HFFc6 (cell line): ENCODE measurements around the gene CKM. TPM values are rescaled to one million over a fixed set of nuclear protein-coding genes. Genes with fewer than 3 reads are reported as not detected.

Experiments used
- DNase-seq: peaks from one replicate; pipeline ENCODE4 v3.0.0-alpha.2; 2018
- H3K27ac Mint-ChIP-seq: 2 replicates; pipeline ENCODE4 v1.8.0; 2020; ENCODE audit warnings: mild to moderate bottlenecking, mixed read lengths
- H3K27me3 Mint-ChIP-seq: 2 replicates; pipeline ENCODE4 v1.8.0; 2021; ENCODE audit warnings: mild to moderate bottlenecking, moderate library complexity, mixed read lengths; ENCODE audit not compliant: insufficient read depth
- H3K36me3 Mint-ChIP-seq: 2 replicates; pipeline ENCODE4 v1.8.0; 2021; ENCODE audit warnings: low read depth, mixed read lengths
- H3K4me1 Mint-ChIP-seq: 2 replicates; pipeline ENCODE4 v1.8.0; 2020; ENCODE audit warnings: low read depth, mixed read lengths
- H3K4me3 Mint-ChIP-seq: 2 replicates; pipeline ENCODE4 v1.8.0; 2020; ENCODE audit warnings: mild to moderate bottlenecking, moderate library complexity, mixed read lengths
- H3K9me3 Mint-ChIP-seq: 2 replicates; pipeline ENCODE4 v1.8.0; 2020; ENCODE audit warnings: mild to moderate bottlenecking, mixed read lengths
- CTCF ChIP-seq: fragments of 200-600 bp; sonication (generic); IDR thresholded peaks from 2 replicates; pipeline ENCODE4 v1.5.0; 2021; ENCODE audit warnings: antibody characterized with exemption, mild to moderate bottlenecking
- total RNA-seq, 6 experiments: library from RNA; stranded (reverse); fragmentation: NEBNext Ultra II Directional; extraction: Animal tissue kit (Norgen Biotek cat#: 25700); gene quantifications; 2 replicates in 1 of 6; 3 replicates in 5 of 6; pipeline ENCODE4 v1.2.3, GENCODE V29; 2021

CKM gene
- total RNA-seq, 6 experiments from 2014 or later = not detected

- Mint-ChIP-seq H3K4me1 (no peaks in the 10 kb centered on the region), H3K36me3 (peaks cover 9% of the 10 kb centered on the region), H3K4me3 (no peak overlapping the region), H3K27me3 (peaks cover 2% of the 10 kb centered on the region), H3K27ac (no peak overlapping the region), H3K9me3 (no peaks in the 10 kb centered on the region)
- no peak for TF ChIP-seq CTCF
- DNase-seq = no peak
Measured at GRCh38 chr19:45344621-45345505, 22.2 kb upstream of the CKM start.

GRCh38 chr19:45342911-45343310 lies 20.2 kb upstream of the CKM start:
- Mint-ChIP-seq H3K27me3 (peaks cover 2% of the 10 kb centered on the region), H3K27ac (no peak overlapping the region), H3K36me3 (no peaks in the 10 kb centered on the region), H3K9me3 (no peaks in the 10 kb centered on the region), H3K4me3 (no peak overlapping the region), H3K4me1 (peaks cover 5% of the 10 kb centered on the region; the same call in 1 of the 2 replicates)
- DNase-seq = no peak
- TF ChIP-seq CTCF = no peak

- Mint-ChIP-seq H3K27ac (no peak overlapping the region), H3K36me3 (no peaks in the 10 kb centered on the region), H3K4me3 (no peak overlapping the region), H3K27me3 (peaks cover 2% of the 10 kb centered on the region), H3K9me3 (no peaks in the 10 kb centered on the region), H3K4me1 (peaks cover 5% of the 10 kb centered on the region; the same call in 1 of the 2 replicates)
- DNase-seq = peak; percentile 6
- no peak for TF ChIP-seq CTCF
Measured at GRCh38 chr19:45340899-45341453, 18.3 kb upstream of the CKM start.

GRCh38 chr19:45340232-45340898 lies 17.7 kb upstream of the CKM start, which contains the start of gene KLC3:
TSS of gene KLC3 (plus strand) at chr19:45340750. CDS start at chr19:45345542, 4,792 bp downstream.
- TF ChIP-seq CTCF = no peak
- no peak within 1 kb of the TSS for H3K4me3 Mint-ChIP-seq
- DNase-seq = no peak
- no peak within 1 kb of the TSS for H3K27ac Mint-ChIP-seq
- no peaks in the 10 kb centered on the region for H3K9me3 Mint-ChIP-seq
- H3K4me1 Mint-ChIP-seq = peaks cover 5% of the 10 kb centered on the region; the same call in 1 of the 2 replicates
- peaks cover 2% of the 10 kb centered on the region for H3K27me3 Mint-ChIP-seq
- H3K36me3 Mint-ChIP-seq = no peaks in the 10 kb centered on the region

- no peak for TF ChIP-seq CTCF
- no peak for DNase-seq
- no peak overlapping the region for H3K4me3 Mint-ChIP-seq
- H3K27me3 Mint-ChIP-seq = peaks cover 2% of the 10 kb centered on the region; the same call in 1 of the 2 replicates
- H3K4me1 Mint-ChIP-seq = peaks cover 5% of the 10 kb centered on the region; the same call in 1 of the 2 replicates
- H3K9me3 Mint-ChIP-seq = no peaks in the 10 kb centered on the region
- no peak overlapping the region for H3K27ac Mint-ChIP-seq
- no peaks in the 10 kb centered on the region for H3K36me3 Mint-ChIP-seq
Measured at GRCh38 chr19:45339629-45340028, 17.0 kb upstream of the CKM start.
